Heart left ventricle (tissue), 16 donors: ENCODE measurements around the gene MPZ. TPM values are rescaled to one million over a fixed set of nuclear protein-coding genes. Genes with fewer than 3 reads are reported as not detected.

Experiments
- ATAC-seq, 4 donors: fragments of 200-7000 bp; cut with Tn5 transposase; one replicate each; pipeline ENCODE4 v1.9.1; 2020 to 2022; ENCODE audit warnings: moderate library complexity in 4 of 4, mild to moderate bottlenecking in 3 of 4, moderate number of reproducible peaks in 1 of 4
- DNase-seq, 5 donors: peaks; one replicate each; pipeline ENCODE4 v3.0.0-alpha.2; 2020
- H3K27ac ChIP-seq, 12 donors: fragments of 200-600 bp; sonication (generic) in 4 of 12; one replicate each; pipeline versions ENCODE4 v1.5.0 to v1.8.0; 2016 to 2022; ENCODE audit warnings: mild to moderate bottlenecking in 2 of 12
- H3K27me3 ChIP-seq, 9 donors: fragments of 200-600 bp; sonication (generic) in 2 of 9; one replicate each; pipeline versions ENCODE4 v1.5.1 to v1.8.0; 2016 to 2022; ENCODE audit warnings: mild to moderate bottlenecking in 3 of 9
- H3K36me3 ChIP-seq, 9 donors: fragments of 200-600 bp; sonication (generic) in 2 of 9; one replicate each; pipeline versions ENCODE4 v1.5.0 to v1.8.0; 2018 to 2022; ENCODE audit warnings: mild to moderate bottlenecking in 2 of 9
- H3K4me1 ChIP-seq, 12 donors: fragments of 200-600 bp; sonication (generic) in 4 of 12; one replicate each; pipeline versions ENCODE4 v1.5.0 to v1.8.0; 2016 to 2022; ENCODE audit warnings: mild to moderate bottlenecking in 3 of 12
- H3K4me3 ChIP-seq, 12 donors: fragments of 200-600 bp; sonication (generic) in 4 of 12; one replicate each; pipeline versions ENCODE4 v1.5.0 to v1.8.0; 2017 to 2022; ENCODE audit warnings: mild to moderate bottlenecking in 9 of 12, moderate library complexity in 4 of 12
- H3K9me3 ChIP-seq, 12 donors: fragments of 200-600 bp; sonication (generic) in 4 of 12; one replicate each; pipeline versions ENCODE4 v1.5.0 to v1.8.0; 2016 to 2022; ENCODE audit warnings: mild to moderate bottlenecking in 1 of 12
- POLR2A ChIP-seq, 2 donors: fragments of 450-650 bp; IDR thresholded peaks; one replicate each; pipeline ENCODE4 v1.6.1; 2017; ENCODE audit warnings: antibody characterized with exemption in 2 of 2, mild to moderate bottlenecking in 2 of 2, moderate library complexity in 2 of 2
- WGBS, 4 donors: extraction: QIAGEN DNeasy Blood & Tissue Kit in 2 of 4; methylation state at CpG; one replicate each; pipeline versions ENCODE4 v1.1.5 to v1.1.7; 2013 to 2018; 5-methylcytosine and 5-hydroxymethylcytosine counted together
- intact Hi-C, 10 donors: fragments of 100-400 bp; cut with DNase I; formaldehyde crosslinking; loops; one replicate each; pipeline versions ENCODE4 v1.11.1 to v1.14.2; 2022
- polyA plus RNA-seq, 2 donors: library from polyadenylated mRNA; stranded (reverse); fragments of 200-250 nt; gene quantifications; one replicate each; pipeline ENCODE4 v1.2.3, GENCODE V29; 2013
- total RNA-seq, 9 donors: library from RNA; depleted of rRNA in 2 of 9; stranded (reverse); fragments of >200 nt in 2 of 9; fragmentation: NEBNext Ultra II Directional in 3 of 9; extraction: Animal tissue kit (Norgen Biotek cat#: 25700) in 3 of 9; gene quantifications; one replicate each; pipeline versions ENCODE4 v1.1.0 to v1.2.4, GENCODE V29; 2016 to 2023
- TF ChIP-seq, protein P1 (sequence below), 12 donors: fragments of 200-600 bp; sonication (generic) in 4 of 12; IDR thresholded peaks; one replicate each; pipeline versions ENCODE4 v1.5.0 to v1.8.0; 2018 to 2022; ENCODE audit warnings: antibody characterized with exemption in 12 of 12, mild to moderate bottlenecking in 5 of 12
- donor health status: ischemic (EF 13 %, LVEDD 7.1; RV severe dilation, severe dysfunction).
- donor health status: healthy with polysubstance abuse.
- donor health status: DM: no; HTN: yes; CAD: no.
- donor health status: DM: no; HTN: no; CAD: no.
- donor health status: ischemic (EF 25% LVEDD 6.9; RV normal size, moderate dysfunction).
- donor health status: ischemic (EF 25% LVEDD 5.7; RV mildly dilated, moderate dysfunction).
- donor health status: healthy.
- donor health status: DM: yes; HTN: yes; CAD: no.
- donor health status: ischemic (EF 35%, LVEDD 5.7; RV mildly dilated, moderate dysfunction).
- donor health status: nonischemic (EF 11% LVEDD 7.7; RV severe dilation, severe dysfunction).
- donor health status: DM: yes; HTN: yes; CAD: no.
- donor health status: PGD.
- donor health status: ischemic (EF 29% LVEDD 5.4; RV normal size, mild dysfunction).
- donor health status: nonischemic (EF 23%, LVEDD 6.1; RV moderate dilation, normal function).

The MPZ gene
- total and polyA plus RNA-seq, 11 donors, result 0.90 to 5.6 (median 2.3) TPM

DNA sequence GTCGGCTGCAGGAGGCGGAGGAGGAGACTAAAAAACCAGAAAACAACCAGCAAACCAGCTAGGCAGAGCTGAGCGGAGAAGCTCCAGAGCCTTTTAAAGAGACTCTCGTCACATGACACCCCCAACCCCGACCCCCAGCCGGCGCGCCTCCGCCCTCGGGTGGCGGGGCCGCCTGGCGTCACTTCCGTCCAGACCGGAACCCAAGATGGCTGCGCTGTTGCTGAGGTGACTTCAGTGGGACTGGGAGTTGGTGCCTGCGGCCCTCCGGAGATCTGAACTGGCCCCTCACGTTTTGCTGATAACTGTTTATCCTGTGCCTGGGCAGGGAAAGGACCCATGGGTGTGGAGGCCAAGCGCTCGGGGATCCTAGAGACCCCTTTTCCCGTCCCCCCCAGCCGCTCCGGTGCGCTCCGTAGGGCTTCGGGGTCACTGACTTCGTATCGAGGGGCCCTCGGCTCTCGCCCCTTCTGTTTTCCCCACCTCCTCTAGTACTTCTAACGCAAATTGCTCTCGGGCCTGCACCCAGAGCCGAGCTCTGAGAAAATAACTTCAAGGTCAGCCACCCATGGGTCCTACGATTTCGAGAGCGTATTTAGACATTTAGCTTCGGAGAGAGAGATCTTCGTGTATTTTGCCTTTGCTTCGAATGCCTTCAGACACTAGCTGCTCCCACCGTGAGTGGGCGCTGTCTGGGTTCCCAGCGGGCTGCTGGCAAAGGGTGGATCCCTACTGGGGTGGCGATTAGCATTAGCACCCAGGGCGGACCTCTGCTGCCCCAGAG lies 4.6 kb upstream of the MPZ start, which contains the start of gene SDHC:
Gene SDHC (plus strand): TSS at position 181 of the 781 bp plus-strand sequence. CDS start 25 bp downstream, at position 206.
- H3K27me3 ChIP-seq, result no peaks in the 10 kb centered on the region
- DNase-seq (peak; percentile 90 to 95 (median 91)), ATAC-seq (peak; percentile 98 to 100 (median 99))
- TF ChIP-seq, protein P1, sequence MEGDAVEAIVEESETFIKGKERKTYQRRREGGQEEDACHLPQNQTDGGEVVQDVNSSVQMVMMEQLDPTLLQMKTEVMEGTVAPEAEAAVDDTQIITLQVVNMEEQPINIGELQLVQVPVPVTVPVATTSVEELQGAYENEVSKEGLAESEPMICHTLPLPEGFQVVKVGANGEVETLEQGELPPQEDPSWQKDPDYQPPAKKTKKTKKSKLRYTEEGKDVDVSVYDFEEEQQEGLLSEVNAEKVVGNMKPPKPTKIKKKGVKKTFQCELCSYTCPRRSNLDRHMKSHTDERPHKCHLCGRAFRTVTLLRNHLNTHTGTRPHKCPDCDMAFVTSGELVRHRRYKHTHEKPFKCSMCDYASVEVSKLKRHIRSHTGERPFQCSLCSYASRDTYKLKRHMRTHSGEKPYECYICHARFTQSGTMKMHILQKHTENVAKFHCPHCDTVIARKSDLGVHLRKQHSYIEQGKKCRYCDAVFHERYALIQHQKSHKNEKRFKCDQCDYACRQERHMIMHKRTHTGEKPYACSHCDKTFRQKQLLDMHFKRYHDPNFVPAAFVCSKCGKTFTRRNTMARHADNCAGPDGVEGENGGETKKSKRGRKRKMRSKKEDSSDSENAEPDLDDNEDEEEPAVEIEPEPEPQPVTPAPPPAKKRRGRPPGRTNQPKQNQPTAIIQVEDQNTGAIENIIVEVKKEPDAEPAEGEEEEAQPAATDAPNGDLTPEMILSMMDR (IDR thresholded peaks at IDR 0.05), result peak in 6 of 12 donors; percentile 11 to 29 (median 22)
- TF ChIP-seq POLR2A (IDR thresholded peaks at IDR 0.05), result peak in 1 of 2 donors; percentile 72
- no peaks in the 10 kb centered on the region for H3K9me3 ChIP-seq
- peaks cover 0 to 25% (median 15%) of the 10 kb centered on the region in 12 donors for H3K4me1 ChIP-seq
- 0 to 1% (median 1%) methylated on average over 37 to 45 of the region's 45 CpGs for WGBS, 4 donors
- intact Hi-C loops, result loop anchor here in 5 of 10 donors (2.0 to 10.0 kb wide), 5 partner anchors 50 to 90 kb away; partner anchors contain the start of genes TOMM40L (in 5 of the 5), APOA2 (in 1 of the 5) and CFAP126 (in 1 of the 5)
- H3K27ac ChIP-seq, result peak within 1 kb of the TSS; percentile 91 to 98 (median 94)
- H3K36me3 ChIP-seq, result peaks cover 0 to 12% (median 8%) of the 10 kb centered on the region in 9 donors
- H3K4me3 ChIP-seq, result peak within 1 kb of the TSS; percentile 70 to 96 (median 87)

DNA sequence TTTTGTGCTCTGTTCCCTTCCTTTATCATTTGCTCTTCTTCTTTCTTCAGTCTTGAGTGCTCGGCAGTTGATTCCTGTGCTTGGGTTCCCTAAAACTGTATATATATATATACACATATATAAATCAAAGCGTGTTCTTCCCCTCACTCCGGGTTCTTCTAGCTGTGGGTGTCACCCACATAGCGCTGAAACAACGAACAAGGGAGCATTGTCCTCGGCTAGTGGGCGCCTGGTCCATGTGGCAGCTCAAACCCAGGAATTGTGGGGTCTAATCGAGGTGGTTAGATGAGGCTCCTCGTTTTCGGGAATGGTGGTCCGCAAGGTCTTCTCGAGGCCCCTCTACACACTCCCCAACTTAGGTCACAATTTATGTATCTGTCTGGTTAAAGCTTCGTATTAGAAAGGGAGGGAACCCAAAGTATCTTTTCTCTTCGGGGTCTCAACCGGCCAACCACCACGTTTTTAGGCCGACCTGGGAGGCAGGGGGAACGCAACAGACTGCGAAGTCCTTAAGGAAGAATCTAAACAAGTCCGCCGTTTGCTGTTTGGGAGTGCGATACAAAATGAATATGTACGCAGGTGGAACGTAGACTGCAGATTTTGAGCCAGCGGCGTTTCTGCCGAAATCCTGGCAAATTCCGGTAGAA lies 3.9 kb upstream of the MPZ start:
- Histone ChIP-seq H3K9me3 (no peaks in the 10 kb centered on the region), H3K4me1 (peaks cover 0 to 25% (median 15%) of the 10 kb centered on the region in 12 donors), H3K4me3 (peak overlapping the region; percentile 70 to 96 (median 87)), H3K36me3 (peaks cover 0 to 5% (median 2%) of the 10 kb centered on the region in 9 donors), H3K27ac (peak overlapping the region; percentile 91 to 98 (median 94)), H3K27me3 (no peaks in the 10 kb centered on the region)
- 36 to 39% (median 38%) methylated on average over 28 of the region's 28 CpGs for WGBS, 4 donors
- intact Hi-C loops, result loop anchor here in 6 of 10 donors (2.0 to 10.0 kb wide), 5 partner anchors 51 to 89 kb away; partner anchors contain the start of genes TOMM40L (in 6 of the 6), APOA2 (in 1 of the 6) and CFAP126 (in 1 of the 6)
- TF ChIP-seq, protein P1 (IDR thresholded peaks at IDR 0.05), result no peak
- no peak for TF ChIP-seq POLR2A (IDR thresholded peaks at IDR 0.05)
- peak in 3 of 4 donors; percentile 15 to 24 (median 17) for ATAC-seq
- no peak for DNase-seq

DNA sequence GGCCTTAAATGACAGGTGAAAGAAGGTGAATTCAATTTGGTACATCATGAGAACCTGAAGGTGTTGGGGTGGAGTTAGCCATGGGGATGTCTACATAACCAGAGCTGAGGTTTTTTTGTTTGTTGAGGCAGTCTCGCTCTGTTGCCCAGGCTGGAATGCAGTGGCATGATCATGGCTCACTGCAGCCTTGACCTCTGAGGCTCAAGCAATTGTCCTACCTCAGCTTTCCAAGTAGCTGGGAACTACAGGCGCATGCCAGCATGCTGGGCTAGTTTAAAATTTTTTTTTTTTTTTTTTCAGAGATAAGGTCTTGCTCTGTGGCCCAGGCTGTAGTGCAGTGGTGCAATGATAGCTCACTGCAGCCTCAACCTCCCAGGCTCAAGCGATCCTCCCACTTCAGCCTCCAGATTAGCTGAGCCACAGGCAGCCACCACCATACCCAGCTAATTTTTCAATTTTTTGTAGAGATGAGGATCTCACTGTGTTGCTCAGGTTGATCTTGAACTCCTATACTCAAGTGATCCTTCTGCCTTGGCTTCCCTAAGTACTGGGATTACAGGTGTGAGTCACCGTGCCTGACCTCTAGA lies 1.9 kb upstream of the MPZ start:
- no peak for ATAC-seq
- 88 to 96% (median 95%) methylated on average over 4 of the region's 4 CpGs for WGBS, 4 donors
- intact Hi-C loops, result loop anchor here in 5 of 10 donors (2.0 to 10.0 kb wide), 5 partner anchors 53 to 87 kb away; partner anchors contain the start of genes TOMM40L (in 5 of the 5), APOA2 (in 1 of the 5) and CFAP126 (in 1 of the 5)

More for the DNA sequence above, 1.9 kb upstream of the MPZ start:
- TF ChIP-seq, protein P1 (IDR thresholded peaks at IDR 0.05), result no peak
- no peak for TF ChIP-seq POLR2A (IDR thresholded peaks at IDR 0.05)
- H3K4me1 ChIP-seq, result peaks cover 0 to 30% (median 16%) of the 10 kb centered on the region in 12 donors
- H3K27ac ChIP-seq, result no peak overlapping the region
- no peaks in the 10 kb centered on the region for H3K9me3 ChIP-seq
- no peak overlapping the region for H3K4me3 ChIP-seq
- no peaks in the 10 kb centered on the region for H3K36me3 ChIP-seq
- no peak for DNase-seq
- no peaks in the 10 kb centered on the region for H3K27me3 ChIP-seq
